Adrenal gland (tissue), 12 donors: ENCODE data around the gene TBC1D1. TPM values are rescaled to one million over a fixed set of nuclear protein-coding genes. Genes with fewer than 3 reads are reported as not detected.

Source experiments
- DNase-seq, 7 donors: peaks; one replicate each; pipeline ENCODE4 v3.0.0-alpha.2; 2019 to 2020
- H3K27ac ChIP-seq, 5 donors: fragments of 200-600 bp; sonication (generic) in 4 of 5; 1 replicate in 3 of 5; 2 replicates in 2 of 5; pipeline versions ENCODE4 v1.5.1 to v1.8.0; 2016 to 2020; ENCODE audit warnings: mild to moderate bottlenecking in 1 of 5
- H3K27me3 ChIP-seq: fragments of 200-600 bp; 2 replicates; pipeline ENCODE4 v1.8.0; 2021
- H3K36me3 ChIP-seq, 2 donors: fragments of 200-600 bp; replicated peaks in 1 of 2; 1 replicate in 1 of 2; 2 replicates in 1 of 2; pipeline versions ENCODE4 v1.5.1 to v1.8.0; 2018 to 2022
- H3K4me1 ChIP-seq, 2 donors: fragments of 200-600 bp; replicated peaks in 1 of 2; 1 replicate in 1 of 2; 2 replicates in 1 of 2; pipeline versions ENCODE4 v1.5.1 to v1.8.0; 2018 to 2021
- H3K4me3 ChIP-seq, 4 donors: fragments of 200-600 bp; sonication (generic) in 3 of 4; one replicate each; pipeline ENCODE4 v1.5.1; 2016 to 2018
- H3K9me3 ChIP-seq, 3 donors: fragments of 200-600 bp; sonication (generic) in 1 of 3; replicated peaks in 1 of 3; 1 replicate in 2 of 3; 2 replicates in 1 of 3; pipeline versions ENCODE4 v1.5.1 to v1.8.0; 2016 to 2021
- POLR2A ChIP-seq, 2 donors: fragments of 450-650 bp; IDR thresholded peaks; one replicate each; pipeline ENCODE4 v1.6.1; 2017; ENCODE audit warnings: antibody characterized with exemption in 2 of 2, mild to moderate bottlenecking in 2 of 2, moderate library complexity in 1 of 2
- WGBS, 4 donors: extraction: QIAGEN DNeasy Blood & Tissue Kit in 2 of 4; methylation state at CpG; one replicate each; pipeline versions ENCODE4 v1.1.5 to v1.1.7; 2013 to 2017; 5-methylcytosine and 5-hydroxymethylcytosine counted together
- intact Hi-C, 2 donors: fragments of 100-400 bp; cut with DNase I; formaldehyde crosslinking; loops; one replicate each; pipeline versions ENCODE4 v1.14.1 to v1.15.0; 2022 to 2023
- polyA plus RNA-seq, 3 donors: library from polyadenylated mRNA; stranded (reverse); fragments of 200-250 nt in 2 of 3; fragments of 350-450 nt in 1 of 3; fragmentation: Illumina TruSeq in 1 of 3; extraction: RNeasy Lipid Tissue Mini Kit (QIAGEN cat#74804) in 1 of 3; gene quantifications; one replicate each; pipeline ENCODE4 v1.2.3, GENCODE V29; 2013 to 2014
- total RNA-seq, 9 donors: library from RNA; depleted of rRNA in 4 of 9; stranded (reverse); fragments of >200 nt in 4 of 9; fragments of 120-200 nt in 1 of 9; fragmentation: NEBNext Ultra II Directional in 1 of 9; extraction: Animal tissue kit (Norgen Biotek cat#: 25700) in 1 of 9; gene quantifications; one replicate each; pipeline versions ENCODE4 v1.1.0 to v1.2.4, GENCODE V29; 2013 to 2023
- TF ChIP-seq, protein P1 (sequence below), 6 experiments: fragments of 450-650 bp in 4 of 6; fragments of 200-600 bp in 2 of 6; sonication (generic) in 1 of 6; IDR thresholded peaks; 1 replicate in 5 of 6; 2 replicates in 1 of 6; pipeline versions ENCODE4 v1.5.1 to v1.8.0; 2016 to 2021; ENCODE audit warnings: antibody characterized with exemption in 6 of 6, mild to moderate bottlenecking in 2 of 6, moderate library complexity in 1 of 6
- donor health status: healthy with polysubstance abuse.
- donor health status: Bipolar disorder and iron deficiency.
- donor health status: DM: yes; HTN: yes; CAD: no.
- donor health status: DM: no; HTN: no; CAD: no.
- donor health status: DM: no; HTN: no; CAD: no.
- donor health status: DM: yes; HTN: yes; CAD: no.

TBC1D1 gene
- total and polyA plus RNA-seq, 12 donors, result 16.3 to 77.3 (median 25.7) TPM

- Histone ChIP-seq H3K27me3 (no peaks in the 10 kb centered on the region), H3K27ac (peak overlapping the region in 2 of 5 donors; percentile 52 to 57), H3K36me3 (peaks cover 0 to 6% of the 10 kb centered on the region in 2 donors), H3K9me3 (no peaks in the 10 kb centered on the region), H3K4me3 (no peak overlapping the region), H3K4me1 (peaks cover 0 to 14% of the 10 kb centered on the region in 2 donors)
- intact Hi-C loops, result no loop called here
- TF ChIP-seq POLR2A (IDR thresholded peaks at IDR 0.05), result no peak
- TF ChIP-seq, protein P1, sequence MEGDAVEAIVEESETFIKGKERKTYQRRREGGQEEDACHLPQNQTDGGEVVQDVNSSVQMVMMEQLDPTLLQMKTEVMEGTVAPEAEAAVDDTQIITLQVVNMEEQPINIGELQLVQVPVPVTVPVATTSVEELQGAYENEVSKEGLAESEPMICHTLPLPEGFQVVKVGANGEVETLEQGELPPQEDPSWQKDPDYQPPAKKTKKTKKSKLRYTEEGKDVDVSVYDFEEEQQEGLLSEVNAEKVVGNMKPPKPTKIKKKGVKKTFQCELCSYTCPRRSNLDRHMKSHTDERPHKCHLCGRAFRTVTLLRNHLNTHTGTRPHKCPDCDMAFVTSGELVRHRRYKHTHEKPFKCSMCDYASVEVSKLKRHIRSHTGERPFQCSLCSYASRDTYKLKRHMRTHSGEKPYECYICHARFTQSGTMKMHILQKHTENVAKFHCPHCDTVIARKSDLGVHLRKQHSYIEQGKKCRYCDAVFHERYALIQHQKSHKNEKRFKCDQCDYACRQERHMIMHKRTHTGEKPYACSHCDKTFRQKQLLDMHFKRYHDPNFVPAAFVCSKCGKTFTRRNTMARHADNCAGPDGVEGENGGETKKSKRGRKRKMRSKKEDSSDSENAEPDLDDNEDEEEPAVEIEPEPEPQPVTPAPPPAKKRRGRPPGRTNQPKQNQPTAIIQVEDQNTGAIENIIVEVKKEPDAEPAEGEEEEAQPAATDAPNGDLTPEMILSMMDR (IDR thresholded peaks at IDR 0.05), result no peak
- no peak for DNase-seq
- 96 to 98% (median 97%) methylated on average over 5 of the region's 5 CpGs for WGBS, 4 donors
Observed at GRCh38 chr4:38100474-38101255, 209.8 kb downstream of the TBC1D1 start.

DNA sequence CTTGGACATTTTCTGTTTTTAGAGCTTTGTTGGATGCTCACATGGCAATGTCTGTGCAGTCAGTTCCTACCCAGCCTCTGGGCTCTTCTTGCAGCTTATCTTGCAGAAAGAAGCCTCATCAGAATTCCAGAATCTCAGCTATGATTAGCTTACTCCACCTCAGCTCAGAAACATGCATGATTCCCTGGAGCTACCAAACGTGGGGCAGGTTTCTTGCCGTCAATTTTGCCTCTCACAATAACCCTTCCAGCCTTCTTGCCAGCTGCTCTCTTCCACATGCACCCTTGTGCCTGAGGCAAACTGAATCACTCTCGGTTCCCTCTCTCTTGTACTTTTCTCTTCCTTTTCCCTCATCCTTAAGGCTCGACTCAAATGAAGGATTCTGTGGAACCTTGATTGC lies 210.7 kb downstream of the TBC1D1 start:
- Histone ChIP-seq H3K9me3 (no peaks in the 10 kb centered on the region), H3K27me3 (no peaks in the 10 kb centered on the region), H3K27ac (no peak overlapping the region), H3K36me3 (peaks cover 0 to 6% of the 10 kb centered on the region in 2 donors), H3K4me3 (no peak overlapping the region), H3K4me1 (peaks cover 0 to 14% of the 10 kb centered on the region in 2 donors)
- TF ChIP-seq, protein P1 (IDR thresholded peaks at IDR 0.05), result no peak
- TF ChIP-seq POLR2A (IDR thresholded peaks at IDR 0.05), result no peak
- WGBS, 4 donors, result 71 to 78% (median 75%) methylated on average over 4 of the region's 4 CpGs
- no peak for DNase-seq
- intact Hi-C loops, result no loop called here

- Histone ChIP-seq H3K9me3 (no peaks in the 10 kb centered on the region), H3K27ac (no peak overlapping the region), H3K36me3 (peaks cover 0 to 6% of the 10 kb centered on the region in 2 donors), H3K4me1 (peaks cover 0 to 14% of the 10 kb centered on the region in 2 donors), H3K27me3 (no peaks in the 10 kb centered on the region), H3K4me3 (no peak overlapping the region)
- no peak for TF ChIP-seq POLR2A (IDR thresholded peaks at IDR 0.05)
- TF ChIP-seq, protein P1 (IDR thresholded peaks at IDR 0.05), result no peak
- peak in 2 of 7 donors; percentile 33 to 56 for DNase-seq
- WGBS, 4 donors, result 70 to 77% (median 75%) methylated on average over 7 of the region's 7 CpGs
- intact Hi-C loops, result no loop called here
Observed at GRCh38 chr4:38102957-38103588, 212.2 kb downstream of the TBC1D1 start.

GRCh38 chr4:38105475-38106220 lies 214.8 kb downstream of the TBC1D1 start:
- DNase-seq, result no peak
- peaks cover 0 to 6% of the 10 kb centered on the region in 2 donors for H3K36me3 ChIP-seq
- no peaks in the 10 kb centered on the region for H3K9me3 ChIP-seq
- no peak for TF ChIP-seq POLR2A (IDR thresholded peaks at IDR 0.05)
- TF ChIP-seq, protein P1 (IDR thresholded peaks at IDR 0.05), result no peak
- intact Hi-C loops, result no loop called here
- H3K27me3 ChIP-seq, result no peaks in the 10 kb centered on the region
- H3K4me1 ChIP-seq, result no peaks in the 10 kb centered on the region
- WGBS, 4 donors, result 84 to 94% (median 91%) methylated on average over 7 of the region's 7 CpGs
- H3K27ac ChIP-seq, result no peak overlapping the region
- H3K4me3 ChIP-seq, result no peak overlapping the region
